GM10266 (cell line): ENCODE results near the gene SMOC2.

Source experiments
- DNase-seq: peaks from one replicate; pipeline ENCODE4 v3.0.0; 2012; ENCODE audit errors: extremely low spot score
- CTCF ChIP-seq: IDR thresholded peaks from 2 replicates; pipeline ENCODE4 v1.5.1; 2012; ENCODE audit warnings: mild to moderate bottlenecking, low read depth; ENCODE audit not compliant: control insufficient read depth, insufficient read depth; ENCODE audit errors: missing control alignments

SMOC2 gene

GRCh38 chr6:168714547-168715260 is 273.7 kb downstream of the SMOC2 start:
- no peak for DNase-seq
- TF ChIP-seq CTCF, result no peak

- no peak for TF ChIP-seq CTCF
Measured at GRCh38 chr6:168715643-168716481, 274.9 kb downstream of the SMOC2 start.

GRCh38 chr6:168716581-168716980 is 275.6 kb downstream of the SMOC2 start:
- no peak for DNase-seq
- TF ChIP-seq CTCF, result no peak

More at GRCh38 chr6:168715643-168716481, 274.9 kb downstream of the SMOC2 start:
- no peak for DNase-seq

GRCh38 chr6:168717491-168717890 is 276.5 kb downstream of the SMOC2 start:
- DNase-seq, result no peak

More at GRCh38 chr6:168717491-168717890, 276.5 kb downstream of the SMOC2 start:
- TF ChIP-seq CTCF, result no peak
